LoVo (cell line): ENCODE data around the gene CARHSP1.
"Not testable (repeated sequence)": the region's sequence is repeated elsewhere in the genome, so short reads cannot be mapped to it uniquely, and the experiment has no call there.

Source experiments
- DNase-seq: peaks from one replicate; pipeline ENCODE4 v3.0.0-alpha.2; 2016; ENCODE audit warnings: low spot score

Gene CARHSP1

DNA sequence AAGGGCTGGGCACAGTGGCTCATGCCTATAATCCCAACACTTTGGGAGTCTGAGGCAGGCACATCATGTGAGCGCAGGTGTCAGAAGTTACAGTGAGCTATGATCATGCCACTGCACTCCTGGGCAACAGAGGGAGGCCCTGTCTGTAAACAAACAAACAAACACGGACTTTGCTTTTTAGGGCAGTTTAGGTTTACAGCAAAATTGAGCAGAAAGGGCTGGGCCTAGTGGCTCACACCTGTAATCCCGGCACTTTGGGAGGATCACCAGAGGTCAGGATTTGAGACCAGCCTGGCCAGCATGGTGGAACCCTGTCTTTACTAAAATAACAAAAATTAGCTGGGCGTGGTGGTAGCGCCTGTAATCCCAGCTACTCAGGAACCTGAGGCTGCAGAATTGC is 3.3 kb upstream of the CARHSP1 start:
- no peak for DNase-seq

DNA sequence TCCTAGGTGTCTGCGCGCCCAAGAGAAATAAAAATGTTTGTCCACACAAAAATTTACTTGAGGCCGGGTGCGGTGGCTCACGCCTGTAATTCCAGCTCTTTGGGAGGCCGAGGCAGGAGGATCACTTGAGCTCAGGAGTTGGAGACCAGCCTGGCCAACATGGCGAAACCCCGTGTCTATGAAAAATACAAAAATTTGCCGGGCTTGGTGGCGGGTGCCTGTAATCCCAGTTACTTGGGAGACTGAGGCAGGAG is 1.1 kb upstream of the CARHSP1 start:
- not testable (repeated sequence) for DNase-seq

DNA sequence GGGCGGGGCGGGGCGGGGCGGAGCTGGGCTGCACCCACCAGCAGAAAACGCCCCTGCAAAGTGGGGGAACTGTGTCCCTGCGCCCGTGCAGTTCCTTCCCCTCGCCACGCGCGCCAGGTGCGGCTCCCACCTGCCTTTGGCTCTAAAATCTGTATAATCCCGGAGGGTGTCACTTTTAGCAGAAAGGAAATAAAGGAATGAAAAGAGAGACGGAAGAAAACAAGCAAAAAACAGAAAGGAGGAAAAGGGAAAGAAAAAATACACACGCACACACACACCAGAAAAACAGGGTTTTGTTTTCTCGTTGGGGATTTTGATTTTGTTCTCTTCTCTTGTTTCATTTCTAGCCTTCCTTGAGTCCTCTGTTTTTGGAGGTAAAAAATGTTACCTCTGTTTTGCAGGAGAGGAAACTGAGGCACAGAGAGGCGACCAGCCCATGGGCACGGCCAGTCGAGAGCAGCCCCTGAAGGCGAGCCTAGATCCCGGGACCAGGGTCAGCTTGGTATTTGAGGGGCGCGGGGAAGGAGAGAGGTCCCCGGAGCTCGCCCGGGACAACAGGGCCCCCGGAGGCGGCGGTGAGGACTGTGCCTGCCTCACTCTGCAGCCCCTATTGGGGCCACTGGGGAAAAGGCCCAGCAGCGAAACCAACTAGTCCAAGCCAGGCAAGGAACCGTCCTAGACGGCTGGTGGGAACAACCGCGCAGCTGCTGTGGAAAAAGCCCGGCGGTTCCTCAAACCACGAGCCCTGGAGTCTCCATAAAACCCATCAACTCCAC is 594 bp upstream of the CARHSP1 start:
- DNase-seq: no peak

DNA sequence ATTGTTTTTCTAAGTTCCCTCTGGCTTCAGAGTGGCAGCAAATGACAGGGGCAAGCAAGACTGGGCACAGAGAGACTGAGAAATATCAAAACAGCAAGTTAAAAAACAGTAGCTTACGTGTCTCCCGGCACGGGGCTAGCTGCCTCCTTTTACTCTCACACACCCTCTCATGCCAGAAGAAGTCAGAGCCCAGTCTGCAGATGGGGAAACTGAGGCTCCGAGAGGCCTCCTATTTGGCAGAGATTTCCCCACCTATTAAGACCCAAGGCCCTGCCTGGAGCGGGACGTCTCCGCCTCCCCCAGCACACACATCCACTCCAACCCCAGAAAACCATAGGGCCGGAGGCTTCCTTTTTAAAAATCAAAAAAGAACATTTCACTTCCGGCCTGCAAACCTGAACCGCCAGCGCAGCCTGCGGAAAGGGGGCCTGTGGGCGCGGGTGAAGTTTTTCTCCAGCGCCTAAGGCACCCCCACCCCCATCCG is 832 bp downstream of the CARHSP1 start:
- no peak for DNase-seq

DNA sequence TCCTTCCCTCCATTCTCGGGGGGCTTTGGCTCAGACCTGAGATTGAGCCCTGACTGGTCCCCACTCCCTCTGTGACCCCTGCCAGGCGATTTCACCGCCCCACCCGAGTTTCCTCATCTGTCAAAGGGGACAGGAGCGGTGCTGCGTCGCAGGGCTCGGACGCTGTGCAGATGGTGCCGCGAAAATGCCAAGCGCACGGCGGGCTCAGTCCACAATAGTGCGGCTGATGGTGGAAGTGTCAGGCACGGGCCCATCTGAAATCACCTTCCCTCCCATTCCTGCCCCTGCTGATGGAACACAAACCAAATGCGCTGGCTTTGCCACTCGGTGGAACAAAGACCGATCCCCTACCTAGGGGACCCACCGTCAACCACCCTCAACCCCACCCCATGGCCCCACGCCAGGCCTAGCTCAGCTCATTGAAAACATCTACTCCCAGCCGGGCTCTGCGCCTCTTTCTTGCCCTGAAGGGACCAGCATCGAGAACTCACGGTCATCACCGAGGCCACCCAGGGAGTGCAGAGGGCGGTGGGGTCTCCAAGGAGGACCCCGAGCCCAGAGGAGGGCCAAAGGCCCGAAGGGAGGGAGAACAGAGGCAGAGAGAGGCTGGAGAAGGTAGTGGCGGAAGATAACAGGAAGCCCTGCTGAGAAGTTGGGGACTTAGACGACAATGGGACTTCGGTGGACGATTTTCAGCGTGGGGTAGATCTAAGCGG is 1.4 kb downstream of the CARHSP1 start:
- DNase-seq: no peak

DNA sequence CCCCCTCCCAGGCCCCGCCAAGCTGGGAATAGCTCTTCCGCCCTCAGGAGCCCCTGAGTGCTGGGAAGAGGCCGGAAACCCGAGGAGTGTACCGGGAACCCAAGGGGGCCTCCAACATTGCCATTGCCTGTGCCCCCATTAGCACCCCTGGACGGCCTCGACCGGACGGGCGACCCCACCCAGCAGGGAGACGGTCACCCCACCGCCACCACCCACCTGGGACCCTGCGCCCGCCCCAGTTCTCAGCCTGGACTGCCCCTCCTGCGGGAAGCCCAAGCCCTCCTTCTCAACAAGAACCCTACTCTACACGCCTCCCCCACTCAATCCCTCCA is 2.0 kb downstream of the CARHSP1 start:
- DNase-seq: no peak

DNA sequence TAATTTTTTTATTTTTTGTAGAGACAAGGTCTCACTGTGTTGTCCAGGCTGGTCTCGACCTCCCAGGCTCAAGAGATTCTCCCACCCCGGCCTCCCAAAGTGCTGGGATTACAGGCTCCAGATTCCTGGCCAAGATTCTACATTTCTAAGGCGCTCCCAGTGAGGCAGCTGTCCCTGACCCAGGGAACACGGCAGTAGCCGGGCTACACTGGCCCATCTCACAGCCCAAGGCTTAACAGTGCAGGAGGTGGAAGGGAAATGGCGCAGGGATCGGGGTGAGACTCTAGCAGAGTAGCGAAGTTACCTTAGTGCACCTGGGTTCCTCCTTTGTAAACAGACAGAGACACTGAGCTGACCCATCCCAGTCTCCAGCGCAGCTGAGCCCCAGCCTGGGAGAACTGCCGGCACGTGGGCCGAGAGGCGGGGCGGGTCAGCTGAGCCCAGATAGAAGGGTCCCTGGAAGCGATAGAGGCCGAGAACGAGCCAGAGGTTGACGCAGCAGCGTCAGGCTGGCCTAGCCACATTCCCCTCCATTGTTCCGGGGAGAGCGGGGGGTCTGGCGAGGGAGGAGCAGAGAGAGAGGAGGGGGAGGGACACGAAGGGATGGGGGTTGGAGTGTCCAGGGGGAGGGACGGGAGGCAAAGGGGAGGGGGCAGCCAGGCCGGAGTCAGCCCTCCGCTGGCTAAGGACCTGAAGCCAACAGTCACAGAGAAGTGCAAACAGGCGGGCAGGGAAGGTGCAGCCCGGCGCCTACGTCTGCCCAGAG is 2.5 kb downstream of the CARHSP1 start:
- no peak for DNase-seq

DNA sequence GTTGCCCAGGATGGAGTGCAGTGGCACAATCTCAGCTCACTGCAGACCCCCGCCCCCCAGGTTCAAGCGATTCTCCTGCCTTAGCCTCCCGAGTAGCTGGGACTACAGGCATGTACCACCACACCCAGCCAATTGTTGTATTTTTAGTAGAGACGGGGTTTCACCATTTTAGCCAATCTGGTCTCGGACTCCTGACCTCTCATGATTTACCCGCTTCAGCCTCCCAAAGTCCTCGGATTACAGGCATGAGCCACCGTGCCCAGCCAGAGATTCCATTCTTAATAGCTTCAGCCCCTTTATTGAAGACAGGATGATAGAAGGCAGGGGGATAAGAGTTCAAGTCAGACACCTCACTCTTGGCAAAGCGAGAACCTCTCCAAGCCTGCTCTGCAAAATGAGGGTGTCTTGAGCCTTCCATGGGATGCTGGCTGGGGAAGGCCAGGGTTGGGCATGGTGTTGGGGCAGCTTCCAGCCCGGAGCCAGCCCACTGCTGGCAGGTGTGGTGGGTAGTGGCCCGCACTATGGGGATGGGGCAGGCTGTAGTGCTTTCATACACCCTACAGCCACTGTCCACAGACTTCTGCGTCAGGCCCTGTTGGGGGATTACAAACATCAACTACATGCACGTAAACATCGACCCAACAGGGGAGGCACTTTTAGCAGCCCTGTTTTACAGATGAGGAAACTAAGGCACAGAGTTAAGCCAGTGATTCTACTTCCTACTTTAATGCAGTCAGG is 3.5 kb downstream of the CARHSP1 start:
- DNase-seq: no peak

DNA sequence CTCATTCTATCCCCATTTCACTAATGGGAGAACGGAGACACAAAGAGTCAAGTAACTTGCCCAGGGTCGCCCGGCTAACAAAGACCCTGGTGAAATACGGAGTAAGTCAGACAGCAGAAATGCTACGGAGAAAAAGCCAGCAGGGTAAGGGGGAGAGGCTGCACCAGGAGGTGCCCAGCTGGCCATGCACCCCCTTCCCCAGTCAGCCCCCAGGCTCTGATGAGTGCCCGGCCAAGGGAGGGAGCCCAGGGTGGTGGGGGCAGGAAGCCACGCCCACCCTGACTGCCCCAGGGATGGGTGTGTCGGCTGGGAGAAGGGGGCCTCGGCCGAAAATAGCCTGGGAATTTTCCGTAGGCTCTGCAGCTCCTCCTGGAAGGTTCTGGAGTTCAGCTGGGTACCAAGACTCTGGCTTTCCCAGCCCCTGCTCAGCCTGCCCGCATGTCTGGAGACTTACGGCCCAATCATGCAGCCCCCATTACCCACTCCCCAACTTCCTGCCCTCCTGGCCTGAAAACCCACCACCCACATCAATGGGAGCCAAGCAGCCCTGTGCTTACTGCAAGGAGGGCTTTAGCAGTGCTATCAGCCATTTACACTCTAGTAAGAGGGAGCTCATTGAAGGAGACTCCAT is 4.2 kb downstream of the CARHSP1 start:
- no peak for DNase-seq

DNA sequence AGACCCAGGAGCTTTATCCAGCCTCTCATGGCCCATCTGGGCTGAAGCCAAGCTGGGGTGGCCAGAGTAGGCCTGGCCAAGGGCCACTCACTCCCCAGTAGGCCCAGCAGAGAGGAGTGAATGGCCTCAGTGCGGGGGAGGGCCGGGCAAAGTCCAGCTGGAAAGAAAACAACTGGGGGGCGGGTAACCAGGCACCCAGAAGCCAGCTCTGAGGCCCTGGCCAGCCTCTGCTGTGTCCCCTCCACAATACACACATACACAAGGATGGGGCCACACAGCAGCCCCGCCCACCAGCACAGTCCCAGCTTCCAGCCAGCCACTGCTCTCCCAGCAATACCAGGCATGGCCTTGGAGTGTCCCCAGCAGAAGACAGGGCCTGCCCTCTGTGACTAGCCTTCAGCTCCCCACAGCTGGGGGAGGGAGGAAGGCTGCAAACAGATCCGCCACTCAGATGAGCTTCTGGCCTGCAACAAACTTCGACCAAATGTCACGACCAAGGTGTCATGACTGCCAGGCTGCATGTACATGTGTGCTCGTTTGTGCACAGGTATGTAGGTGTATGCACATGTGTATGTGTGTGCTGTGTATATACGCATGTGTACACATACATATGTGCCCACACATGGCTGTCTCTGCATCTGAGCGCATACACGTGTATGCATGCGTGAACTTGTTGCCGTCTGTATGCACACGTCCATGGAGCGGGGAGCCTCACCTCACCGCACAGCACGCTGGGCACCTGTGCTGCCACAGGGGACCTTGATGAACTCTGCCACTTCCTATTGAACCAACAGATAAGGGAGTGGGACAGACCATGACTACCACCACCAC is 5.0 kb downstream of the CARHSP1 start:
- DNase-seq: peak; percentile 37

DNA sequence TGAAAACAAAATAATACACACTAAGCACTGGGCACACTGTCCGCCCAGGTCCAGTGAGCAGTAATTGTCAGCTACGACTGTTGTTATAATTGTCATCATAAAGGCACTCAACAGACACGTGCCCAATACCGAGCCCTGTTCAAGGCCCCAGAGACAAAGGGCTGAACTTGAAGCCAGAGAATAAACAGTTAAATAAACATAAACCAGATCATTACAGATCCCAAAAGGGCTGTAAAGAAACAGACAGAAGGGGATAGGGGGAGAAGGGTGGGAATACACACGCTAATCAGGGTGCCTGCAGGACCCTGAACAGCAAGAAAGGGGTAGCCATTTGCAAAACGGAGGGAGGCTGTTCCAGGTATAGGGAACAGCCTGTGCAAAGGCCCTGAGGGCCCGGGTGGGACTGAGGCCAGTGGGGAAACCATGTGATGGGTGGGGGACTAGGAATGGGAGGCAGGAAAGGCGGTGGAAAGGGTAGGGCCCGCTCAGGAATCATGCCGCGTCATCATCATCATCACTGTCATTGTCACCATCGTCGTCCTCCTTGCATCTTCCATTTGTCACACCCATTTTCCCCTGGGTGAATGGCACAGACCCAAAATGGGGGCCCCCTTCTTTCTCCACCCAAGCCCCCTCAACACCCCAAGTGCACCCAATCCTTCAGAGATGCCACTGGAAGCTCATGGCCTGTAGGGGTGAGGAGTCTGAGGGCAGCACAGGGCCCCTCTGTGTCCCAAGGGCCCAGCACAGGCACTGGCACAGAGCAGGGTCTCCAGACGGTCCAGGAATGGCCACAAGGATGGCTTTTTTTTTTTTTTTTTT is 6.3 kb downstream of the CARHSP1 start:
- no peak for DNase-seq

DNA sequence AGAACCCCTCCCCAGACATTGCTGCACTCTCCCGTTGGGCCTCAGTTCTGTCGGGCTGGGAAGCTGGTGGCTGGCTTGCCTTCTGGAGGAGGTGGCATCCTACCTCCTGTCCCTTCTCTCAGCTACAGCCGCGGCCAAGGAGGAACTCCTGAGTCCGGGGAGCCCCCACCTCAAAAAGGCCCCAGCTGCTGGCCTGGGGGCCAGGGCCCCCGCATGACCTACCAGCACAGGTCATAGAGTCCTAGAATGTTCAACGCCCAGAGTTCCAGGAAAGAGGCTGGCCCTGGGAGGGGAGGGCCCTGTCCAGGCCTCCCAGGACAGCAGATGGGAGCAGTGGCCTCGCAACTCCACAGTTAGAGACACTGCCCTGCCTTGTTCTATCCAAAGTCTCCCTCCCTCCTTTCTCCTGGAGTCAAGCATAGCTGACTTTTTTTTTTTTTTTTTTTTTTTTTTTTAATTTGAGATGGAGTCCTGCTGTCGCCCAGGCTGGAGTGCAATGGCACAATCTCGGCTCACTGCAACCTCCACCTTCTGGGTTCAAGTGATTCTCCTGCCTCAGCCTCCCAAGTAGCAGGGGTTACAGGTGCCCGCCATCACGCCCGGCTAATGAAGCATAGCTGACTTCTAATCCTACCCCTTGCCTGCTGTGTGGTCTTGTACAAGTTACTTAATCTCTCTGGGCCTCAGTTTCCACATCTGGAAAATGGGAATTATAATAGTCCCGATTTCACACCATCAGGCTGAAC is 7.1 kb downstream of the CARHSP1 start:
- no peak for DNase-seq

DNA sequence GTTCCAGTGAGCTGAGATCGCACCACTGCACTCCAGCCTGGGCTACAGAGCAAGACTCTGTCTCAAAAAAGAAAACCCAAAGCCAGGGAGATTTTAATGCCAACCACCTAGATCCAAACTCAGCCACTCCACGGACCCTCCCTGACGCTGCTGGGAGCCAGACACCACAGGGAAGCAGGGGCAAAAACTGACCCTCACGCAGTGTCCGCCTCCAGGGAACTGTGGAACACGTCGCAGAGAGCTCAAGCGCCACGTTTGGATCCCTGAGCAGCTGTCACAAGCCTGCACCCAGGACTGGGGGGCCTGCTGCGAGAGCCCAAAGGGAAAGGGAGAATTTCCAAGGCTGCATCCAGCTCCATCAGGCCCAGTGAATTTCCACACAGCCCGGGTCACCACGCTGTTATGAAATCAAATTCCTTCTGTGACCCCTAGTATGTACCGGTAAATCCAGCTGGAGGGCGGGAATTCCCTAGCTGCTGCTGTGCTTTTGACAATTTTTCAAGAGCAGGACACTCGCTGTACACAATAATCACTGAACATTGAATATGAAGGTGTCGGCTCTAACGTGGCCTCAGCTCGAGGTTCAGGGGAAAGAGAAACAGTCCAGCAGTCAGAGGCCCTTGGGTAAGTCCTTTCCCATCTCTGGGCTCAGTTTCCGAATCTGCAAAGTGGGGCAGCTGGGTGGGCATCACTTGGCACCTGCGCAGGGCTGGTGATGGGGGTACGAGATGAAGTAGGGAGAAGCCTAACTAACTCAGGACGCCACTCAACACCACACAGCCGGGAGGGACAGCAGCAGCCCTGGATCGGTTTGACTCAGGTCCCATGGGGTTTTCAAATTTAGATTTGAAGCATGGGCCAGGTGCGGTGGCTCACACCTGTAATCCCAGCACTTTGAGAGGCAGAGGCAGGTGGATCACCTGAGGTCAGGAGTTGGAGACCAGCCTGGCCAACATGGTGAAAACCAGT is 8.6 kb downstream of the CARHSP1 start:
- no peak for DNase-seq

DNA sequence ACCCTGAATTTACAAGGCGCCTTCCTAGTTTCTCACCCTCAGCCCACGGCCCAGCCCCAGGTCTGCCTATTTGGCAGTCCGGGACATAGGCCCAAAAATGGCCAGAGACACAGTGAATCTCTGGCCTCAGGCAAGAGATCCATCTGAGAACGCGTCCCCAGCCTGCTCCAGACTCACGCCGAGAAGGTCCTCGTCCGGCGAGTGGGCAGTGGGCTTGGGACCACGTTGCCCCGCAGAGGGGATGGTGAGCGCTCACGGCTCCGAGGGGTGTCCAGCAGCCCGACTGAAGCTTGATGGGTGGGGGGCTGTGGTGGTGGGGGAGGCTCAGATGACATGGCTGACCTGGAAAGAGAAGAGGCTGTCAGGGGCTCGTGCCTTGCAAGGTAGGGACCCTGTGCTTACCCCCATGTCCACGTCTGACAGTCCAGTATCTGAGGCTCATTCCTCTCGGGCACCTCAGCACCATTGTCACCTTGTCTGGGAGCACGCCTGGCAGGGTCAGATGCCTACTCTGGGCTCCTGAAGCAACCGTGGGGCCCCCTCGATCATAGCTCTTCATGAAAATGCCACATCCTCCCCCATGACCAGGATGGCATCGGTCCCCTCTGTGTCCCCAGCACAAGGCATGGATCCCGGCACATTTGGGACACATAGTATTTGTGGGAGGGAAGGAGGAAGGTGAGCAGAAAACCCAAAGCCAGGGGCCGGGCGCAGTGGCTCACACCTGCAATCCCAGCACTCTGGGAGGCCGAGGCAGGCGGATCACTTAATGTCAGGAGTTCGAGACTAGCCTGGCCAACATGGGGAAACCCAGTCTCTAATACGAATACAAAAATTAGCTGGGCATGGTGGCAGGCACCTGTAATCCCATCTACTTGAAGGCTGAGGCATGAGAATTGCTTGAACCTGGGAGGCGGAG is 9.6 kb downstream of the CARHSP1 start:
- no peak for DNase-seq

DNA sequence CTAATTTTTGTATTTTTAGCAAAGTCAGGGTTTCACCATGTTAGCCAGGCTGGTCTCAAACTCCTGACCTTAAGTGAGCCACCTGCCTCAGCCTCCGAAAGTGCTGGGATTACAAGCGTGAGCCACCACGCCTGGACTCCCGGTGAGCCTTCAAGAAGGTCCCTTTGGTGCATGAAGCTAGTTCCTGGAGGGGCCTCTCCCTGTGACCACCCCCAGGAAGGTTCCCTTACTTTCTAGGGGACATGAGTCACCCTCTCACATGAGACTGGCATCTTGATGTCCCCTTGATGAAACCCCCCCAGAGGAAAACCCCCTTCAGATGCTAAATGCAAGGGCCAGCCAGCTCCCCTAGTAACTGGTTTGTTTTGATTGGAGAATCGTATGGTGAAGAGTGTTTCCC is 12.8 kb downstream of the CARHSP1 start:
- no peak for DNase-seq

DNA sequence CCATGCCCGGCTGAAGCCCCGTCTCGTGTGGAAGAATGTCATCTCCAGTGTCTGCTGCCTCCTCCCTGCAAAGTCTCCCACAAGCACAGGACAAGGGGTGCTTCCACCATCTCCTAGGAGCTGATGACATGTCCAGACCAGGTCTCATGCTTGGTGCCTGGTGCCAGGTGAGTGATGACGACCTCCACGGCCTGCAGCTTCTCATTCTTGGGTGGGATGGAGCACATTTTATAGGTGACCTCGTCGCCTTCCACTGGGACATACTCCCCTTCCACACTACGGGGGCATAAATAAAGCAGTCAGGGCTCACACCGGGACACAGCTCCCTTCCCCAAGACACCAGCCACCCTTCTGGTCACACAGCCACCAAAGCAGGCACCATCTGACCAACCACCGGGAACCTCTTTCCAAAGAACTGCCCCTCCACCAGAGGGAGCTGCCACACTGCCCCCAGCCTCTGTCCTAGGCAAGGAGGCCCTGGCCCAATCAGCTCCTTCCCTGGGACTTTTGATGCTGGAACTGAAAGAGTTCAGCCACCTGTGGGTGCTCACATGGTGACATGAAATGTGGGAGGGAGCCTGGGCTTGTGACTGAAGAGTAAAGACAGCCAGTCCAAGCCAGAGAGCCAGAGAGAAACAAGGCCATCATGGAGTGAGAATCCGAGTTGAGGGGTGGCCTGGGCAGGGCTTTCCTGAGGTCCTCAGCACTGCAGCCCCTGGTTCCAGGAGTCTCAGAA is 13.6 kb downstream of the CARHSP1 start:
- DNase-seq: no peak
